Measurements from ENCODE around the gene RORB. TPM values are rescaled to one million over a fixed set of nuclear protein-coding genes. Genes with fewer than 3 reads are reported as not detected.

Gene RORB
- total RNA-seq, 1 experiment from 2014 or later, result 0.08 TPM

DNA sequence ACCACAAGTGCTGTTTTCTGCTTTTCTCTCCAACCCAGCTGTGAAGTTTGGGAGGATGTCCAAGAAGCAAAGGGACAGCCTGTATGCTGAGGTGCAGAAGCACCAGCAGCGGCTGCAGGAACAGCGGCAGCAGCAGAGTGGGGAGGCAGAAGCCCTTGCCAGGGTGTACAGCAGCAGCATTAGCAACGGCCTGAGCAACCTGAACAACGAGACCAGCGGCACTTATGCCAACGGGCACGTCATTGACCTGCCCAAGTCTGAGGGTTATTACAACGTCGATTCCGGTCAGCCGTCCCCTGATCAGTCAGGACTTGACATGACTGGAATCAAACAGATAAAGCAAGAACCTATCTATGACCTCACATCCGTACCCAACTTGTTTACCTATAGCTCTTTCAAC, 145.2 kb downstream of the RORB start:
- intact Hi-C loops (cut with micrococcal nuclease; ENCODE audit: unreplicated experiment), result loop anchor here (5.0 kb wide), 1 partner anchor 65 kb away; no protein-coding TSS in a partner anchor
- no peak overlapping the region for H3K27ac ChIP-seq (ENCODE audit: low read length)
- no peak for DNase-seq (ENCODE audit: low read depth, low spot score)
- in situ Hi-C loops (cut with HindIII; ENCODE audit: low pct_unique_long_range_greater_than_20kb, low sequenced_read_pairs), result no loop called here
- no peaks in the 10 kb centered on the region for H3K9me3 ChIP-seq (ENCODE audit: control insufficient read depth, insufficient read depth, low read depth, low read length)
- no peak for ATAC-seq
- no TSS peak for BruUV-seq (replicated peaks)
- ChIA-PET POLR2A (no interaction called here), CTCF (no interaction called here)
- H3K4me1 ChIP-seq (ENCODE audit: control insufficient read depth, insufficient read depth, low read length), result no peaks in the 10 kb centered on the region
- H3K36me3 ChIP-seq (ENCODE audit: control insufficient read depth, insufficient read depth, low read length), result no peaks in the 10 kb centered on the region
- TF ChIP-seq, protein P1, sequence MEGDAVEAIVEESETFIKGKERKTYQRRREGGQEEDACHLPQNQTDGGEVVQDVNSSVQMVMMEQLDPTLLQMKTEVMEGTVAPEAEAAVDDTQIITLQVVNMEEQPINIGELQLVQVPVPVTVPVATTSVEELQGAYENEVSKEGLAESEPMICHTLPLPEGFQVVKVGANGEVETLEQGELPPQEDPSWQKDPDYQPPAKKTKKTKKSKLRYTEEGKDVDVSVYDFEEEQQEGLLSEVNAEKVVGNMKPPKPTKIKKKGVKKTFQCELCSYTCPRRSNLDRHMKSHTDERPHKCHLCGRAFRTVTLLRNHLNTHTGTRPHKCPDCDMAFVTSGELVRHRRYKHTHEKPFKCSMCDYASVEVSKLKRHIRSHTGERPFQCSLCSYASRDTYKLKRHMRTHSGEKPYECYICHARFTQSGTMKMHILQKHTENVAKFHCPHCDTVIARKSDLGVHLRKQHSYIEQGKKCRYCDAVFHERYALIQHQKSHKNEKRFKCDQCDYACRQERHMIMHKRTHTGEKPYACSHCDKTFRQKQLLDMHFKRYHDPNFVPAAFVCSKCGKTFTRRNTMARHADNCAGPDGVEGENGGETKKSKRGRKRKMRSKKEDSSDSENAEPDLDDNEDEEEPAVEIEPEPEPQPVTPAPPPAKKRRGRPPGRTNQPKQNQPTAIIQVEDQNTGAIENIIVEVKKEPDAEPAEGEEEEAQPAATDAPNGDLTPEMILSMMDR (IDR thresholded peaks at IDR 0.05), result no peak
- TF ChIP-seq TCF7L2 (IDR thresholded peaks at IDR 0.05; ENCODE audit: low read depth, low read length), result no peak
- no peak for TF ChIP-seq POLR2AphosphoS5 (IDR thresholded peaks at IDR 0.05; ENCODE audit: low read depth, low read length)
- TF ChIP-seq, protein P2, sequence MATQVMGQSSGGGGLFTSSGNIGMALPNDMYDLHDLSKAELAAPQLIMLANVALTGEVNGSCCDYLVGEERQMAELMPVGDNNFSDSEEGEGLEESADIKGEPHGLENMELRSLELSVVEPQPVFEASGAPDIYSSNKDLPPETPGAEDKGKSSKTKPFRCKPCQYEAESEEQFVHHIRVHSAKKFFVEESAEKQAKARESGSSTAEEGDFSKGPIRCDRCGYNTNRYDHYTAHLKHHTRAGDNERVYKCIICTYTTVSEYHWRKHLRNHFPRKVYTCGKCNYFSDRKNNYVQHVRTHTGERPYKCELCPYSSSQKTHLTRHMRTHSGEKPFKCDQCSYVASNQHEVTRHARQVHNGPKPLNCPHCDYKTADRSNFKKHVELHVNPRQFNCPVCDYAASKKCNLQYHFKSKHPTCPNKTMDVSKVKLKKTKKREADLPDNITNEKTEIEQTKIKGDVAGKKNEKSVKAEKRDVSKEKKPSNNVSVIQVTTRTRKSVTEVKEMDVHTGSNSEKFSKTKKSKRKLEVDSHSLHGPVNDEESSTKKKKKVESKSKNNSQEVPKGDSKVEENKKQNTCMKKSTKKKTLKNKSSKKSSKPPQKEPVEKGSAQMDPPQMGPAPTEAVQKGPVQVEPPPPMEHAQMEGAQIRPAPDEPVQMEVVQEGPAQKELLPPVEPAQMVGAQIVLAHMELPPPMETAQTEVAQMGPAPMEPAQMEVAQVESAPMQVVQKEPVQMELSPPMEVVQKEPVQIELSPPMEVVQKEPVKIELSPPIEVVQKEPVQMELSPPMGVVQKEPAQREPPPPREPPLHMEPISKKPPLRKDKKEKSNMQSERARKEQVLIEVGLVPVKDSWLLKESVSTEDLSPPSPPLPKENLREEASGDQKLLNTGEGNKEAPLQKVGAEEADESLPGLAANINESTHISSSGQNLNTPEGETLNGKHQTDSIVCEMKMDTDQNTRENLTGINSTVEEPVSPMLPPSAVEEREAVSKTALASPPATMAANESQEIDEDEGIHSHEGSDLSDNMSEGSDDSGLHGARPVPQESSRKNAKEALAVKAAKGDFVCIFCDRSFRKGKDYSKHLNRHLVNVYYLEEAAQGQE (IDR thresholded peaks at IDR 0.05; ENCODE audit: insufficient read depth in 1 of 2, low read depth in 2 of 2, low read length in 1 of 2), result no peak
- TF ChIP-seq SIN3A (IDR thresholded peaks at IDR 0.05; ENCODE audit: borderline replicate concordance, insufficient read depth, low read depth, low read length), result no peak
- H3K4me3 ChIP-seq (ENCODE audit: low read depth in 2 of 2, low read length in 2 of 2), result no peak overlapping the region
- no peaks in the 10 kb centered on the region for H3K27me3 ChIP-seq (ENCODE audit: control insufficient read depth, insufficient read depth, low read length)

DNA sequence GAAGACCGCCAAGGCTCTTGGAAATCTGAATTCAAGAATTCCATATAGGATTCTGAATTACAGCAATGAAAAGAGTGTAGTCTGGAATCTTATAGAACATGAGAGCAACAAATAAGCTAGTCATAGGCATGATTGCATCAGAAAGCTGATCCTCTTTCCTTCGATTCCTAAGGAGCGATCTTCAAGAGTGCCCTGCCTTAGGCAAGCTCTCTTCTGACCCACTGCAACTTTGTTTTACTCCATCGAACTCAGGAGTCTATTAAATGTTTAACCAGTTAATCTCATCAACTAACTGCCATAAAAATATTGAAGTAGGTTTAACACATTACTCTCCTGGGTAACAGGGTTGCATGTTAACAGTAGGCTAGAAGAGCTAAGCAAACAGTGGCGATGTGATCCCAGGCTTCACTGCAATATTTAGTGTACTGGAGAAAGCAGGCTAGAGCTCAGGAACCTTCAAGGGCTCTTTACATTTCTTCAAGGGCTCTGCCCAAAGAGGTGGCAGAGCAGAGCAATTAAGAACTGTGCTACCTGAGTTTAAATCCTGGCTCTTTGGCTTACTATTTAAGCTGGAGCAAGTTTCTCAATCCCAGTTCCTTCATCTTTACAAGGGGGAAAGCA, 146.3 kb downstream of the RORB start:
- ATAC-seq (no peak), DNase-seq (ENCODE audit: low read depth, low spot score) (no peak)
- Histone ChIP-seq H3K9me3 (ENCODE audit: control insufficient read depth, insufficient read depth, low read depth, low read length) (no peaks in the 10 kb centered on the region), H3K4me3 (ENCODE audit: low read depth in 2 of 2, low read length in 2 of 2) (no peak overlapping the region), H3K4me1 (ENCODE audit: control insufficient read depth, insufficient read depth, low read length) (no peaks in the 10 kb centered on the region), H3K27ac (ENCODE audit: low read length) (no peak overlapping the region), H3K36me3 (ENCODE audit: control insufficient read depth, insufficient read depth, low read length) (no peaks in the 10 kb centered on the region), H3K27me3 (ENCODE audit: control insufficient read depth, insufficient read depth, low read length) (no peaks in the 10 kb centered on the region)
- POLR2A ChIA-PET, result no interaction called here
- in situ Hi-C loops (cut with HindIII; ENCODE audit: low pct_unique_long_range_greater_than_20kb, low sequenced_read_pairs) (no loop called here), intact Hi-C loops (cut with micrococcal nuclease; ENCODE audit: unreplicated experiment) (loop anchor here (5.0 kb wide), 1 partner anchor 66 kb away; no protein-coding TSS in a partner anchor)
- no peak for TF ChIP-seq POLR2AphosphoS5 (IDR thresholded peaks at IDR 0.05; ENCODE audit: low read depth, low read length)
- TF ChIP-seq, protein P2 (IDR thresholded peaks at IDR 0.05; ENCODE audit: insufficient read depth in 1 of 2, low read depth in 2 of 2, low read length in 1 of 2), result no peak
- TF ChIP-seq, protein P1 (IDR thresholded peaks at IDR 0.05), result no peak
- no peak for TF ChIP-seq TCF7L2 (IDR thresholded peaks at IDR 0.05; ENCODE audit: low read depth, low read length)
- no peak for TF ChIP-seq SIN3A (IDR thresholded peaks at IDR 0.05; ENCODE audit: borderline replicate concordance, insufficient read depth, low read depth, low read length)
- no TSS peak for BruUV-seq (replicated peaks)
- CTCF ChIA-PET, result no interaction called here

All from Panc1 (cell line).